Lung (tissue), 12 donors: ENCODE measurements around the gene LEO1. TPM values are rescaled to one million over a fixed set of nuclear protein-coding genes. Genes with fewer than 3 reads are reported as not detected.

Experiments
- ATAC-seq: fragments of 200-7000 bp; cut with Tn5 transposase; one replicate; pipeline ENCODE4 v1.9.1; 2020; ENCODE audit warnings: moderate number of reproducible peaks; ENCODE audit not compliant: insufficient read depth, low FRiP score
- DNase-seq, 3 donors: peaks; one replicate each; pipeline ENCODE4 v3.0.0-alpha.2; 2013 to 2017
- H3K27ac ChIP-seq, 2 donors: one replicate each; pipeline ENCODE4 v1.5.1; 2013; ENCODE audit warnings: mild to moderate bottlenecking in 2 of 2, moderate library complexity in 2 of 2, control low read depth in 1 of 2, inconsistent platforms in 1 of 2, low read depth in 1 of 2, low read length in 1 of 2
- H3K27me3 ChIP-seq, 3 donors: one replicate each; pipeline ENCODE4 v1.5.1; 2013; ENCODE audit warnings: low read length in 2 of 3; ENCODE audit not compliant: control insufficient read depth in 3 of 3, insufficient read depth in 3 of 3
- H3K36me3 ChIP-seq, 4 donors: one replicate each; pipeline ENCODE4 v1.5.1; 2013; ENCODE audit warnings: low read length in 4 of 4, mild to moderate bottlenecking in 1 of 4, moderate library complexity in 1 of 4; ENCODE audit not compliant: control insufficient read depth in 4 of 4, insufficient read depth in 4 of 4
- H3K4me1 ChIP-seq, 5 donors: one replicate each; pipeline ENCODE4 v1.5.1; 2013; ENCODE audit warnings: low read length in 5 of 5, mild to moderate bottlenecking in 2 of 5, moderate library complexity in 1 of 5; ENCODE audit not compliant: control insufficient read depth in 5 of 5, insufficient read depth in 5 of 5
- H3K4me3 ChIP-seq: one replicate; pipeline ENCODE4 v1.5.1; 2013; ENCODE audit warnings: mild to moderate bottlenecking, control low read depth, moderate library complexity
- H3K9ac ChIP-seq, 2 donors: one replicate each; pipeline ENCODE4 v1.5.1; 2013; ENCODE audit warnings: low read length in 2 of 2, control low read depth in 1 of 2; ENCODE audit not compliant: insufficient read depth in 1 of 2
- H3K9me3 ChIP-seq, 4 donors: one replicate each; pipeline ENCODE4 v1.5.1; 2013; ENCODE audit warnings: low read length in 3 of 4, mild to moderate bottlenecking in 1 of 4, moderate library complexity in 1 of 4; ENCODE audit not compliant: control insufficient read depth in 4 of 4, insufficient read depth in 3 of 4
- CTCF ChIP-seq: IDR thresholded peaks from 2 replicates; pipeline ENCODE4 v1.5.1; 2012; ENCODE audit warnings: mild to moderate bottlenecking; ENCODE audit errors: control extremely low read depth, extremely low read depth
- WGBS, 2 donors: extraction: QIAGEN DNeasy Blood & Tissue Kit; methylation state at CpG; one replicate each; pipeline ENCODE4 v1.1.7; 2013; 5-methylcytosine and 5-hydroxymethylcytosine counted together
- polyA plus RNA-seq, 2 donors: library from polyadenylated mRNA; stranded (reverse); fragments of 200-250 nt; gene quantifications; one replicate each; pipeline ENCODE4 v1.2.1, GENCODE V29; 2013
- total RNA-seq, 2 donors: library from RNA; depleted of rRNA in 1 of 2; stranded (reverse); fragments of >200 nt in 1 of 2; gene quantifications; one replicate each; pipeline ENCODE4 v1.2.1, GENCODE V29; 2014 to 2021
- donor health status: control.
- donor health status: control.
- donor health status: Bipolar disorder and iron deficiency.
- donor health status: healthy.
- donor health status: DM: yes; HTN: yes; CAD: no.

Gene LEO1
- total and polyA plus RNA-seq, 4 donors = 7.1 to 25.4 (median 12.3) TPM

- 45 to 95% methylated on average over 2 of the region's 2 CpGs for WGBS, 2 donors
- no peak for DNase-seq
- no peaks in the 10 kb centered on the region for H3K4me1 ChIP-seq
- H3K27me3 ChIP-seq = no peaks in the 10 kb centered on the region
- no peak for ATAC-seq
- no peak for TF ChIP-seq CTCF
- H3K27ac ChIP-seq = no peak overlapping the region
- no peak overlapping the region for H3K9ac ChIP-seq
- H3K9me3 ChIP-seq = peaks cover 0 to 2% (median 0%) of the 10 kb centered on the region in 4 donors
- peaks cover 34 to 49% (median 42%) of the 10 kb centered on the region in 4 donors for H3K36me3 ChIP-seq
- H3K4me3 ChIP-seq = no peak overlapping the region
Measured at GRCh38 chr15:51947124-51947523, 24.5 kb downstream of the LEO1 start.

- no peak for TF ChIP-seq CTCF
- H3K36me3 ChIP-seq = peaks cover 13 to 17% (median 15%) of the 10 kb centered on the region in 4 donors
- ATAC-seq (no peak), DNase-seq (no peak)
- H3K27me3 ChIP-seq = no peaks in the 10 kb centered on the region
- no peaks in the 10 kb centered on the region for H3K4me1 ChIP-seq
- H3K9me3 ChIP-seq = no peaks in the 10 kb centered on the region
- H3K9ac ChIP-seq = no peak overlapping the region
- no peak overlapping the region for H3K4me3 ChIP-seq
- H3K27ac ChIP-seq = no peak overlapping the region
Measured at GRCh38 chr15:51939216-51939615, 32.4 kb downstream of the LEO1 start.

GRCh38 chr15:51938286-51938685, 33.3 kb downstream of the LEO1 start:
- Histone ChIP-seq H3K27ac (no peak overlapping the region), H3K27me3 (no peaks in the 10 kb centered on the region), H3K4me3 (no peak overlapping the region), H3K9ac (no peak overlapping the region), H3K36me3 (peaks cover 9 to 13% (median 12%) of the 10 kb centered on the region in 4 donors), H3K9me3 (no peaks in the 10 kb centered on the region), H3K4me1 (no peaks in the 10 kb centered on the region)
- no peak for ATAC-seq
- 75 to 84% methylated on average over 3 of the region's 3 CpGs for WGBS, 2 donors
- TF ChIP-seq CTCF = no peak
- DNase-seq = no peak

GRCh38 chr15:51936105-51936478, 35.5 kb downstream of the LEO1 start:
- no peak for ATAC-seq
- Histone ChIP-seq H3K4me3 (no peak overlapping the region), H3K9me3 (no peaks in the 10 kb centered on the region), H3K36me3 (peaks cover 5 to 15% (median 10%) of the 10 kb centered on the region in 4 donors), H3K4me1 (no peaks in the 10 kb centered on the region), H3K9ac (no peak overlapping the region), H3K27me3 (no peaks in the 10 kb centered on the region), H3K27ac (no peak overlapping the region)
- no peak for TF ChIP-seq CTCF
- WGBS, 2 donors = 87 to 93% methylated on average over 2 of the region's 2 CpGs
- DNase-seq = no peak
